HCT116 (cell line): ENCODE data around the gene SYT11. TPM values are rescaled to one million over a fixed set of nuclear protein-coding genes. Genes with fewer than 3 reads are reported as not detected.

Experiments
- ATAC-seq: fragments of 200-7000 bp; cut with Tn5 transposase; 2 replicates; pipeline ENCODE4 v1.9.1; 2020; ENCODE audit warnings: mild to moderate bottlenecking, moderate library complexity
- BruUV-seq: library from RNA; stranded (reverse); fragments of 400-500 nt; replicated peaks from 2 replicates; lab custom pipeline; 2021; lab: Mats Ljungman, UMichigan
- CTCF ChIA-PET: fragments of 300-600 bp; sonication (Branson Sonifier 250); formaldehyde crosslinking; loops from one replicate; lab custom pipeline; 2021; ENCODE audit warnings: antibody characterized with exemption; lab: Charles Lee
- POLR2A ChIA-PET: fragments of 300-600, 350-600 bp; sonication (Branson Sonifier 250); formaldehyde crosslinking; loops from one replicate; lab custom pipeline; 2021; ENCODE audit warnings: antibody characterized with exemption; lab: Charles Lee
- RAD21 ChIA-PET, 2 experiments: fragments of 300-600 bp; sonication (Branson Sonifier 250); formaldehyde crosslinking; loops; one replicate each; lab custom pipeline; 2023; ENCODE audit warnings: low total read pairs in 2 of 2; ENCODE audit not compliant: uncharacterized antibody in 2 of 2, unreplicated experiment in 2 of 2, low non-redundant PET in 1 of 2; lab: Charles Lee
- DNase-seq: peaks from one replicate; pipeline ENCODE4 v3.0.0-alpha.2; 2010; ENCODE audit warnings: low read depth, low spot score
- H2AFZ ChIP-seq: fragments of 200-600 bp; shearing (Covaris generic), sonication (generic); 2 replicates; pipeline ENCODE4 v1.6.1; 2017; ENCODE audit warnings: low read depth, mixed run types, mixed read lengths, antibody characterized with exemption, low read length; ENCODE audit not compliant: poor library complexity, severe bottlenecking
- H3K27ac ChIP-seq: 2 replicates; pipeline ENCODE4 v1.5.1; 2012; ENCODE audit warnings: low read depth, low read length
- H3K27me3 ChIP-seq: fragments of 200-600 bp; sonication (generic); 2 replicates; pipeline ENCODE4 v1.6.1; 2016; ENCODE audit warnings: mixed run types, low read length, mixed read lengths; ENCODE audit not compliant: insufficient read depth
- H3K36me3 ChIP-seq, 2 experiments: fragments of 200-500 bp in 1 of 2; fragments of 200-600 bp in 1 of 2; sonication (Bioruptor generic) in 1 of 2; sonication (generic) in 1 of 2; 2 replicates each; pipeline versions ENCODE4 v1.5.1 to v1.6.1; 2014 to 2016; ENCODE audit warnings: low read length in 2 of 2, inconsistent platforms in 1 of 2, mixed read lengths in 1 of 2, mixed run types in 1 of 2; ENCODE audit not compliant: insufficient read depth in 2 of 2, control insufficient read depth in 1 of 2
- H3K4me1 ChIP-seq, 2 experiments: fragments of 200-600 bp in 1 of 2; sonication (generic) in 1 of 2; 2 replicates each; pipeline versions ENCODE4 v1.5.1 to v1.6.1; 2012 to 2017; ENCODE audit warnings: low read length in 2 of 2, inconsistent platforms in 1 of 2, mild to moderate bottlenecking in 1 of 2, mixed read lengths in 1 of 2, mixed run types in 1 of 2, moderate library complexity in 1 of 2; ENCODE audit not compliant: insufficient read depth in 2 of 2, control insufficient read depth in 1 of 2
- H3K4me2 ChIP-seq: fragments of 200-600 bp; sonication (generic); 2 replicates; pipeline ENCODE4 v1.6.1; 2017; ENCODE audit warnings: mixed run types, low read length, mixed read lengths
- H3K4me3 ChIP-seq, 2 experiments: fragments of 200-600 bp in 1 of 2; sonication (generic) in 1 of 2; replicated peaks in 1 of 2; 2 replicates each; pipeline ENCODE4 v1.5.1; 2011 to 2016; ENCODE audit warnings: low read length in 2 of 2, control low read depth in 1 of 2, low read depth in 1 of 2, mild to moderate bottlenecking in 1 of 2, mixed read lengths in 1 of 2, mixed run types in 1 of 2
- H3K79me2 ChIP-seq: fragments of 200-600 bp; sonication (generic); 2 replicates; pipeline ENCODE4 v1.6.1; 2017; ENCODE audit warnings: mild to moderate bottlenecking, mixed run types, low read length, moderate library complexity, mixed read lengths; ENCODE audit not compliant: insufficient read depth
- H3K9ac ChIP-seq: fragments of 200-600 bp; sonication (generic); 2 replicates; pipeline ENCODE4 v1.6.1; 2016; ENCODE audit warnings: low read length, mixed read lengths
- H3K9me2 ChIP-seq: fragments of 200-600 bp; sonication (generic), shearing (Covaris generic); 2 replicates; pipeline ENCODE4 v1.6.1; 2017; ENCODE audit warnings: mixed run types, mild to moderate bottlenecking, moderate library complexity; ENCODE audit not compliant: insufficient read depth
- H3K9me3 ChIP-seq, 2 experiments: fragments of 200-500 bp in 1 of 2; fragments of 200-600 bp in 1 of 2; sonication (Bioruptor generic) in 1 of 2; sonication (generic) in 1 of 2; 2 replicates each; pipeline ENCODE4 v1.6.1; 2014 to 2017; ENCODE audit warnings: low read length in 2 of 2, mixed read lengths in 2 of 2, inconsistent platforms in 1 of 2, low read depth in 1 of 2, mild to moderate bottlenecking in 1 of 2, mixed run types in 1 of 2, moderate library complexity in 1 of 2; ENCODE audit not compliant: control insufficient read depth in 1 of 2, insufficient read depth in 1 of 2
- H4K20me1 ChIP-seq: fragments of 200-600 bp; sonication (generic), shearing (Covaris generic); 2 replicates; pipeline ENCODE4 v1.6.1; 2017; ENCODE audit warnings: mixed run types, mild to moderate bottlenecking, moderate library complexity; ENCODE audit not compliant: insufficient read depth
- ELF1 ChIP-seq: IDR thresholded peaks from 2 replicates; pipeline ENCODE4 v1.6.1; 2012; ENCODE audit warnings: low read depth, borderline replicate concordance
- EZH2 ChIP-seq: fragments of 200-600 bp; sonication (generic); IDR thresholded peaks from 2 replicates; pipeline ENCODE4 v1.6.1; 2017; ENCODE audit warnings: antibody characterized with exemption, mixed run types
- JUND ChIP-seq: IDR thresholded peaks from 2 replicates; pipeline ENCODE4 v1.6.1; 2012
- POLR2AphosphoS5 ChIP-seq: IDR thresholded peaks from 2 replicates; pipeline ENCODE4 v1.6.1; 2011; ENCODE audit warnings: mild to moderate bottlenecking, low read depth, low read length, moderate library complexity
- SIN3A ChIP-seq: IDR thresholded peaks from 2 replicates; pipeline ENCODE4 v1.6.1; 2012; ENCODE audit warnings: low read depth
- SP1 ChIP-seq: IDR thresholded peaks from 2 replicates; pipeline ENCODE4 v1.6.1; 2012; ENCODE audit warnings: low read depth
- SRF ChIP-seq: IDR thresholded peaks from 2 replicates; pipeline ENCODE4 v1.6.1; 2012; ENCODE audit warnings: low read depth
- YY1 ChIP-seq: IDR thresholded peaks from 2 replicates; pipeline ENCODE4 v1.6.1; 2011; ENCODE audit warnings: low read length, low read depth, moderate library complexity, mild to moderate bottlenecking; ENCODE audit not compliant: insufficient replicate concordance; ENCODE audit errors: extremely low read depth
- ZNF274 ChIP-seq: fragments of 200-500 bp; sonication (Bioruptor generic); IDR thresholded peaks from 2 replicates; pipeline ENCODE4 v1.6.1; 2014; ENCODE audit warnings: mild to moderate bottlenecking, low read depth, low read length, inconsistent platforms
- intact Hi-C: fragments of 100-400 bp; cut with micrococcal nuclease; formaldehyde crosslinking; loops from 2 replicates; pipeline ENCODE4 v1.10.0; 2022
- total RNA-seq: library from RNA; stranded (reverse); gene quantifications from one replicate; pipeline ENCODE4 v1.2.1, GENCODE V29; 2021; ENCODE audit not compliant: unreplicated experiment
- TF ChIP-seq, protein P1 (sequence below): IDR thresholded peaks from 2 replicates; pipeline ENCODE4 v1.6.1; 2012
- TF ChIP-seq, protein P2 (sequence below): IDR thresholded peaks from 2 replicates; pipeline ENCODE4 v1.6.1; 2011; ENCODE audit warnings: mild to moderate bottlenecking, low read length, moderate library complexity; ENCODE audit not compliant: insufficient replicate concordance; ENCODE audit errors: extremely low read depth
- TF ChIP-seq, protein P3 (sequence below): IDR thresholded peaks from 2 replicates; pipeline ENCODE4 v1.6.1; 2012; ENCODE audit warnings: low read depth

The SYT11 gene
- total RNA-seq, 1 experiment from 2014 or later: 0.17 TPM

DNA sequence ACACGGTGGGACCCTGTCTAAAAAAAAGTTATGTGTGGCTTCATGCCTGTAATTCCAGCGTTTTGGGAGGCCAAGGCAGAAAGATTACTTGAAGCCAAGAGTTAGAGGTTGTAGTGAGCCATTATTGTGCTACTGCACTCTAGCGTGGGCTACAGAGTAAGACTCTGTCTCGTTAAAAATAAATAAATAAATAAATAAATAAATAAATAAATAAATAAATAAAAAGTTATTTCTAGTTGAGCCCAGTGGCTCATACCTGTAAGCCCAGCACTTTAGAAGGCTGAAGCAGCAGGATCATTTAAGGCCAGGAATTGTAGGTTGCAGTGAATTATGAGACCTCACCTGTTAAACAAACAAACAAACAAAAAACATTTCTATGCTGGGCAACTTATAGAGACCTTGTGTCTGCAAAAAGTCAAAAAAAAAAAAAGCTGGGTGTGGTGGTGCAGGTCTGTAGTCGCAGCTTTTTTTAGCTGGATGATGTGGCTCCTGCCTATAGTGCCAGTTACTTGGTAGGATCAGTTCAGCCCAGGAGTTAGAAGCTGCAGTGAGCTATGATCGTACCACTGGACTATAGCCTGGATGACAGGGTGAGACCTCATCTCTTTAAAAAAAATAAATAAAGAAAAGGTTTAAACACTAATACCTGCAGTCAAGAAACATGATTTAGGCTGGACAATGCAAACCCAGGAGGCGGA is 27.9 kb upstream of the SYT11 start:
- no TSS peak for BruUV-seq
- Histone ChIP-seq H3K9ac (no peak overlapping the region), H4K20me1 (no peaks in the 10 kb centered on the region), H2AFZ (no peak overlapping the region), H3K9me3 (no peaks in the 10 kb centered on the region), H3K36me3 (no peaks in the 10 kb centered on the region), H3K9me2 (no peaks in the 10 kb centered on the region), H3K4me3 (no peak overlapping the region), H3K79me2 (peaks cover 31% of the 10 kb centered on the region; the same call in 1 of the 2 replicates), H3K4me1 (0 out of 4 replicates have a peak, but pooled peaks cover 2 to 3% of the 10 kb centered on the region in 2 experiments), H3K4me2 (no peak overlapping the region), H3K27ac (no peak overlapping the region), H3K27me3 (no peaks in the 10 kb centered on the region)
- intact Hi-C loops: no loop called here
- DNase-seq: no peak
- POLR2A ChIA-PET: no interaction called here
- no peak for ATAC-seq
- CTCF ChIA-PET: no interaction called here
- RAD21 ChIA-PET: no interaction called here
- TF ChIP-seq ELF1 (no peak), SIN3A (no peak), YY1 (no peak), JUND (no peak), POLR2AphosphoS5 (no peak), ZNF274 (no peak)

DNA sequence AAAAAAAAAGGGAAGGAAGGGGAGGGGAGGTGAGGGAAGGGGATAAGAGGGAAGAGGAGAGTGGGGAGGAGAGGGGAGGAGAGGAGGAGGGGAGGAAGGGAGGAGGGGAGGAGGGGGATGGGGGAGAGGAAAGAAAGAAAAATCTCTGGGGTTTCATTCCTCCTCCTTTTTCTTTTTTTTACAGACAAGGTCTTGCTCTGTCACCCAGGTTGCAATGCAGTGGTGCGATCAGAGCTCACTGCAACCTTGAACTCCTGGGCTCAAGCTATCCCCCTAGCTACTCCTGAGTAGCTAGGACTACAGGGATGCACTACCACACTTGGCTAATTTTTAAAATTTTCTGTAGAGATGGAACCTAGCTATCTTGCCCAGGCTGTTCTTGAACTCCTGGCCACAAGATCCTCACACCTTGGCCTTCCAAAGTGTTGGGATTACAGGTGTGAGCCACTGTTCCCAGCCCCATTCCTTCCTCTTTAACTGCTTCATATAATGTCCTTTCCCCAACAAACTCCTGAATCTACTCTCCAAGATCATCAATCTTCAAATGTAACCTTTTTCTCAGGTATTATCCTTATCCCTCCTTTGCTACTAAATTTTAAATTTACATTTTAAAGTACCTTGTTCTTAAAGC is 25.6 kb upstream of the SYT11 start:
- Histone ChIP-seq H3K9me2 (no peaks in the 10 kb centered on the region), H3K27ac (no peak overlapping the region), H4K20me1 (no peaks in the 10 kb centered on the region), H3K4me3 (no peak overlapping the region), H3K9me3 (no peaks in the 10 kb centered on the region), H3K9ac (no peak overlapping the region), H3K4me1 (0 out of 4 replicates have a peak, but pooled peaks cover 2 to 3% of the 10 kb centered on the region in 2 experiments), H3K79me2 (peaks cover 38% of the 10 kb centered on the region), H3K4me2 (no peak overlapping the region), H2AFZ (no peak overlapping the region), H3K36me3 (no peaks in the 10 kb centered on the region), H3K27me3 (no peaks in the 10 kb centered on the region)
- ChIA-PET RAD21 (interaction anchor here in 1 of 2 experiments (0.8 kb wide), 1 partner anchor 59 kb away, joined by 4 read pairs; no protein-coding TSS in a partner anchor), CTCF (no interaction called here), POLR2A (interaction anchor here (1.6 kb wide), 1 partner anchor 12 kb away, joined by 3 read pairs; no protein-coding TSS in a partner anchor)
- intact Hi-C loops: no loop called here
- no peak for DNase-seq
- BruUV-seq: no TSS peak
- no peak for ATAC-seq
- TF ChIP-seq ZNF274: no peak
- TF ChIP-seq, protein P1, sequence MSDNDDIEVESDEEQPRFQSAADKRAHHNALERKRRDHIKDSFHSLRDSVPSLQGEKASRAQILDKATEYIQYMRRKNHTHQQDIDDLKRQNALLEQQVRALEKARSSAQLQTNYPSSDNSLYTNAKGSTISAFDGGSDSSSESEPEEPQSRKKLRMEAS: no peak
- no peak for TF ChIP-seq EZH2
- no peak for TF ChIP-seq SRF
- TF ChIP-seq, protein P2, sequence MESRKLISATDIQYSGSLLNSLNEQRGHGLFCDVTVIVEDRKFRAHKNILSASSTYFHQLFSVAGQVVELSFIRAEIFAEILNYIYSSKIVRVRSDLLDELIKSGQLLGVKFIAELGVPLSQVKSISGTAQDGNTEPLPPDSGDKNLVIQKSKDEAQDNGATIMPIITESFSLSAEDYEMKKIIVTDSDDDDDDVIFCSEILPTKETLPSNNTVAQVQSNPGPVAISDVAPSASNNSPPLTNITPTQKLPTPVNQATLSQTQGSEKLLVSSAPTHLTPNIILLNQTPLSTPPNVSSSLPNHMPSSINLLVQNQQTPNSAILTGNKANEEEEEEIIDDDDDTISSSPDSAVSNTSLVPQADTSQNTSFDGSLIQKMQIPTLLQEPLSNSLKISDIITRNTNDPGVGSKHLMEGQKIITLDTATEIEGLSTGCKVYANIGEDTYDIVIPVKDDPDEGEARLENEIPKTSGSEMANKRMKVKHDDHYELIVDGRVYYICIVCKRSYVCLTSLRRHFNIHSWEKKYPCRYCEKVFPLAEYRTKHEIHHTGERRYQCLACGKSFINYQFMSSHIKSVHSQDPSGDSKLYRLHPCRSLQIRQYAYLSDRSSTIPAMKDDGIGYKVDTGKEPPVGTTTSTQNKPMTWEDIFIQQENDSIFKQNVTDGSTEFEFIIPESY: no peak
- TF ChIP-seq YY1: no peak
- no peak for TF ChIP-seq SP1
- TF ChIP-seq, protein P3, sequence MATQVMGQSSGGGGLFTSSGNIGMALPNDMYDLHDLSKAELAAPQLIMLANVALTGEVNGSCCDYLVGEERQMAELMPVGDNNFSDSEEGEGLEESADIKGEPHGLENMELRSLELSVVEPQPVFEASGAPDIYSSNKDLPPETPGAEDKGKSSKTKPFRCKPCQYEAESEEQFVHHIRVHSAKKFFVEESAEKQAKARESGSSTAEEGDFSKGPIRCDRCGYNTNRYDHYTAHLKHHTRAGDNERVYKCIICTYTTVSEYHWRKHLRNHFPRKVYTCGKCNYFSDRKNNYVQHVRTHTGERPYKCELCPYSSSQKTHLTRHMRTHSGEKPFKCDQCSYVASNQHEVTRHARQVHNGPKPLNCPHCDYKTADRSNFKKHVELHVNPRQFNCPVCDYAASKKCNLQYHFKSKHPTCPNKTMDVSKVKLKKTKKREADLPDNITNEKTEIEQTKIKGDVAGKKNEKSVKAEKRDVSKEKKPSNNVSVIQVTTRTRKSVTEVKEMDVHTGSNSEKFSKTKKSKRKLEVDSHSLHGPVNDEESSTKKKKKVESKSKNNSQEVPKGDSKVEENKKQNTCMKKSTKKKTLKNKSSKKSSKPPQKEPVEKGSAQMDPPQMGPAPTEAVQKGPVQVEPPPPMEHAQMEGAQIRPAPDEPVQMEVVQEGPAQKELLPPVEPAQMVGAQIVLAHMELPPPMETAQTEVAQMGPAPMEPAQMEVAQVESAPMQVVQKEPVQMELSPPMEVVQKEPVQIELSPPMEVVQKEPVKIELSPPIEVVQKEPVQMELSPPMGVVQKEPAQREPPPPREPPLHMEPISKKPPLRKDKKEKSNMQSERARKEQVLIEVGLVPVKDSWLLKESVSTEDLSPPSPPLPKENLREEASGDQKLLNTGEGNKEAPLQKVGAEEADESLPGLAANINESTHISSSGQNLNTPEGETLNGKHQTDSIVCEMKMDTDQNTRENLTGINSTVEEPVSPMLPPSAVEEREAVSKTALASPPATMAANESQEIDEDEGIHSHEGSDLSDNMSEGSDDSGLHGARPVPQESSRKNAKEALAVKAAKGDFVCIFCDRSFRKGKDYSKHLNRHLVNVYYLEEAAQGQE: no peak
- no peak for TF ChIP-seq POLR2AphosphoS5
- TF ChIP-seq SIN3A: no peak
